ENCODE data around the gene AZIN2.

AZIN2 gene

GRCh38 chr1:33149453-33150190 is 68.7 kb downstream of the AZIN2 start:
- H3K9me3 Mint-ChIP-seq, result no peaks in the 10 kb centered on the region
- H3K4me1 Mint-ChIP-seq (ENCODE audit: low read depth), result peaks cover 7% of the 10 kb centered on the region
- intact Hi-C loops (cut with micrococcal nuclease), result no loop called here
- peaks cover 56% of the 10 kb centered on the region for H3K36me3 Mint-ChIP-seq (ENCODE audit: low read depth)
- no peak overlapping the region for H3K4me3 Mint-ChIP-seq
- no peak overlapping the region for H3K27ac Mint-ChIP-seq
- no peaks in the 10 kb centered on the region for H3K27me3 Mint-ChIP-seq

- Mint-ChIP-seq H3K4me3 (no peak overlapping the region), H3K27me3 (no peaks in the 10 kb centered on the region), H3K9me3 (no peaks in the 10 kb centered on the region), H3K27ac (no peak overlapping the region), H3K4me1 (ENCODE audit: low read depth) (peaks cover 5% of the 10 kb centered on the region), H3K36me3 (ENCODE audit: low read depth) (peaks cover 50% of the 10 kb centered on the region)
- intact Hi-C loops (cut with micrococcal nuclease), result no loop called here
Measured at GRCh38 chr1:33150522-33150921, 69.6 kb downstream of the AZIN2 start.

- H3K4me1 Mint-ChIP-seq (ENCODE audit: low read depth), result peaks cover 4% of the 10 kb centered on the region
- H3K36me3 Mint-ChIP-seq (ENCODE audit: low read depth), result peaks cover 46% of the 10 kb centered on the region
- no peak overlapping the region for H3K27ac Mint-ChIP-seq
- no peak overlapping the region for H3K4me3 Mint-ChIP-seq
- H3K9me3 Mint-ChIP-seq, result no peaks in the 10 kb centered on the region
- H3K27me3 Mint-ChIP-seq, result no peaks in the 10 kb centered on the region
- intact Hi-C loops (cut with micrococcal nuclease), result no loop called here
Measured at GRCh38 chr1:33151116-33151515, 70.2 kb downstream of the AZIN2 start.

GRCh38 chr1:33152685-33153432 is 71.9 kb downstream of the AZIN2 start:
- Mint-ChIP-seq H3K27ac (no peak overlapping the region), H3K4me1 (ENCODE audit: low read depth) (peaks cover 8% of the 10 kb centered on the region), H3K36me3 (ENCODE audit: low read depth) (peaks cover 43% of the 10 kb centered on the region), H3K27me3 (no peaks in the 10 kb centered on the region), H3K4me3 (no peak overlapping the region), H3K9me3 (no peaks in the 10 kb centered on the region)
- intact Hi-C loops (cut with micrococcal nuclease), result no loop called here

GRCh38 chr1:33153650-33154049 is 72.7 kb downstream of the AZIN2 start:
- no peak overlapping the region for H3K4me3 Mint-ChIP-seq
- H3K4me1 Mint-ChIP-seq (ENCODE audit: low read depth), result peaks cover 8% of the 10 kb centered on the region
- H3K27ac Mint-ChIP-seq, result no peak overlapping the region
- intact Hi-C loops (cut with micrococcal nuclease), result no loop called here
- no peaks in the 10 kb centered on the region for H3K27me3 Mint-ChIP-seq
- H3K9me3 Mint-ChIP-seq, result no peaks in the 10 kb centered on the region
- H3K36me3 Mint-ChIP-seq (ENCODE audit: low read depth), result peaks cover 50% of the 10 kb centered on the region

GRCh38 chr1:33155877-33156538 is 75.1 kb downstream of the AZIN2 start:
- H3K4me3 Mint-ChIP-seq, result no peak overlapping the region
- H3K36me3 Mint-ChIP-seq (ENCODE audit: low read depth), result peaks cover 49% of the 10 kb centered on the region
- H3K4me1 Mint-ChIP-seq (ENCODE audit: low read depth), result peaks cover 8% of the 10 kb centered on the region
- intact Hi-C loops (cut with micrococcal nuclease), result no loop called here
- H3K27ac Mint-ChIP-seq, result no peak overlapping the region
- no peaks in the 10 kb centered on the region for H3K9me3 Mint-ChIP-seq
- peaks cover under 1% of the 10 kb centered on the region for H3K27me3 Mint-ChIP-seq

GRCh38 chr1:33157131-33157530 is 76.2 kb downstream of the AZIN2 start:
- Mint-ChIP-seq H3K27me3 (peaks cover 5% of the 10 kb centered on the region), H3K4me1 (ENCODE audit: low read depth) (peaks cover 8% of the 10 kb centered on the region), H3K4me3 (no peak overlapping the region), H3K9me3 (no peaks in the 10 kb centered on the region), H3K36me3 (ENCODE audit: low read depth) (peaks cover 42% of the 10 kb centered on the region), H3K27ac (no peak overlapping the region)
- intact Hi-C loops (cut with micrococcal nuclease), result no loop called here

- Mint-ChIP-seq H3K27me3 (peaks cover 5% of the 10 kb centered on the region), H3K27ac (no peak overlapping the region), H3K36me3 (ENCODE audit: low read depth) (peaks cover 33% of the 10 kb centered on the region), H3K4me1 (ENCODE audit: low read depth) (peaks cover 8% of the 10 kb centered on the region), H3K4me3 (no peak overlapping the region), H3K9me3 (no peaks in the 10 kb centered on the region)
- intact Hi-C loops (cut with micrococcal nuclease), result no loop called here
Measured at GRCh38 chr1:33158366-33158765, 77.4 kb downstream of the AZIN2 start.

- H3K9me3 Mint-ChIP-seq, result no peaks in the 10 kb centered on the region
- H3K36me3 Mint-ChIP-seq (ENCODE audit: low read depth), result peaks cover 38% of the 10 kb centered on the region
- intact Hi-C loops (cut with micrococcal nuclease), result no loop called here
- H3K27ac Mint-ChIP-seq, result no peak overlapping the region
- H3K4me1 Mint-ChIP-seq (ENCODE audit: low read depth), result peaks cover 8% of the 10 kb centered on the region
- no peak overlapping the region for H3K4me3 Mint-ChIP-seq
- H3K27me3 Mint-ChIP-seq, result peaks cover 5% of the 10 kb centered on the region
Measured at GRCh38 chr1:33159577-33159976, 78.6 kb downstream of the AZIN2 start.

GRCh38 chr1:33161061-33161681 is 80.2 kb downstream of the AZIN2 start:
- Mint-ChIP-seq H3K9me3 (no peaks in the 10 kb centered on the region), H3K36me3 (ENCODE audit: low read depth) (peaks cover 45% of the 10 kb centered on the region)

GRCh38 chr1:33162141-33162540 is 81.2 kb downstream of the AZIN2 start:
- Mint-ChIP-seq H3K4me1 (ENCODE audit: low read depth) (no peaks in the 10 kb centered on the region), H3K27ac (no peak overlapping the region), H3K36me3 (ENCODE audit: low read depth) (peaks cover 46% of the 10 kb centered on the region), H3K9me3 (no peaks in the 10 kb centered on the region), H3K27me3 (peaks cover 5% of the 10 kb centered on the region), H3K4me3 (no peak overlapping the region)
- intact Hi-C loops (cut with micrococcal nuclease), result no loop called here

More at GRCh38 chr1:33161061-33161681, 80.2 kb downstream of the AZIN2 start:
- Mint-ChIP-seq H3K27me3 (peaks cover 5% of the 10 kb centered on the region), H3K4me3 (no peak overlapping the region), H3K27ac (no peak overlapping the region), H3K4me1 (ENCODE audit: low read depth) (peaks cover 4% of the 10 kb centered on the region)
- intact Hi-C loops (cut with micrococcal nuclease), result no loop called here

GRCh38 chr1:33163621-33164519 is 82.9 kb downstream of the AZIN2 start:
- H3K36me3 Mint-ChIP-seq (ENCODE audit: low read depth), result peaks cover 42% of the 10 kb centered on the region
- no peak overlapping the region for H3K27ac Mint-ChIP-seq
- H3K4me3 Mint-ChIP-seq, result no peak overlapping the region
- intact Hi-C loops (cut with micrococcal nuclease), result no loop called here
- no peaks in the 10 kb centered on the region for H3K9me3 Mint-ChIP-seq
- H3K27me3 Mint-ChIP-seq, result peaks cover 5% of the 10 kb centered on the region
- no peaks in the 10 kb centered on the region for H3K4me1 Mint-ChIP-seq (ENCODE audit: low read depth)

GRCh38 chr1:33165209-33165608 is 84.3 kb downstream of the AZIN2 start:
- Mint-ChIP-seq H3K36me3 (ENCODE audit: low read depth) (peaks cover 33% of the 10 kb centered on the region), H3K27ac (no peak overlapping the region), H3K4me1 (ENCODE audit: low read depth) (no peaks in the 10 kb centered on the region), H3K9me3 (no peaks in the 10 kb centered on the region), H3K27me3 (peaks cover 5% of the 10 kb centered on the region), H3K4me3 (no peak overlapping the region)
- intact Hi-C loops (cut with micrococcal nuclease), result no loop called here

All from dendritic cell treated with granulocyte-macrophage colony-stimulating factor and Interleukin-4, amounts not matched to agents 40 ng/mL and 50 ng/mL, for 4 days (primary cell).